Germinal center (tissue), 1 donor: ENCODE results near the gene PCSK1.
"Not testable (repeated sequence)": the region's sequence is repeated elsewhere in the genome, so short reads cannot be mapped to it uniquely, and the experiment has no call there.

ENCODE experiments used
- DNase-seq: peaks from one replicate; pipeline ENCODE4 v3.0.0; 2012; ENCODE audit warnings: mixed read lengths, low spot score

The PCSK1 gene

GRCh38 chr5:96426831-96427230 lies 6.2 kb downstream of the PCSK1 start:
- DNase-seq: no peak

- no peak for DNase-seq
Observed at GRCh38 chr5:96425443-96425842, 7.6 kb downstream of the PCSK1 start.

- DNase-seq: no peak
Observed at GRCh38 chr5:96415897-96416296, 17.2 kb downstream of the PCSK1 start.

DNA sequence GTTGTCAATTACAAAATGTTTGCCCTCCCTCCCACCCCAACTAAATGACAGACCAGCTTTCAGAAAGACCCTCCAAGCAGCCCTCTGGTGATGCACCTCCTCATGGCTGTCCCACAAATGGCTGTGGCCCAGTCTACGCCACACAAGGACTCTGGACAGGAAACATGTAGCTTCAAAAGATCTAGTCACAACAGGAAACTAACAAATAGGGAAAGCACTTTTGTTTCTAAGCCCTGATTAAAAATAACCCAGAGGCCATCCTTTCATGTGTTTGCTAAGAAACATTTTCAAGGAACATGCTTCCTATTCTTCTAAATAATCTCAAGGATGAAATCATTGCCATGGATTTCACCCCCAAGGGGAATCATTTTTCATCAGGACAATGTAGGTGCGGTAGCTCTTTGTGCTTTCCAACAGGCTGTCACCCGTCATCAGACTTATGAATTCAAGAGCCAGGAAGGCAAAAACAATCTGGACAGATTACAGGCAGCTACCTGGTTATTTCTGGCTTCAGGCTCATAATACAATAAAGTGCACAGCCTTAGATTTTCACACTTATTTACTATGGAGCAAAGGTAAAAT lies 20.1 kb downstream of the PCSK1 start:
- no peak for DNase-seq

DNA sequence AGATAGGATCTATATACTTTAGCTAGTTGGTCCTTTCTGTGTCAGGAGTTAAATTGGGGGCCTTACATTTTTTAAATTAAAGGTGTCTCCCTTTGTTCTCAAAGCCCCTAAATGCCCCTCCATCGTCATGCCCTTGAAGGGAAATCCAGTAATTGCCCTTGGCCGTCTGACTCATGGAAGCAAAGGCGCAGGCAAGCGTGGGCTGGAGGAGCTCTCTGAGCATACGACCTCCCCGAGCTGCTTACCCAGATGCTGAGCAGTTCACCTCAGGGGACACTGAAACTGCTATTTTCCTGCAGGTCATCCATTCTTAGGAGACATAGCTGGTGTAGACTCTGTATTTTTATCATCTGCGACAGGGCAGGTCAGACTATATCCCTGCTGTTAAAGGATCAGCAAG lies 23.0 kb downstream of the PCSK1 start:
- DNase-seq: no peak

- DNase-seq: no peak
Observed at GRCh38 chr5:96408841-96409538, 24.1 kb downstream of the PCSK1 start.

- no peak for DNase-seq
Observed at GRCh38 chr5:96408210-96408777, 24.8 kb downstream of the PCSK1 start.

DNA sequence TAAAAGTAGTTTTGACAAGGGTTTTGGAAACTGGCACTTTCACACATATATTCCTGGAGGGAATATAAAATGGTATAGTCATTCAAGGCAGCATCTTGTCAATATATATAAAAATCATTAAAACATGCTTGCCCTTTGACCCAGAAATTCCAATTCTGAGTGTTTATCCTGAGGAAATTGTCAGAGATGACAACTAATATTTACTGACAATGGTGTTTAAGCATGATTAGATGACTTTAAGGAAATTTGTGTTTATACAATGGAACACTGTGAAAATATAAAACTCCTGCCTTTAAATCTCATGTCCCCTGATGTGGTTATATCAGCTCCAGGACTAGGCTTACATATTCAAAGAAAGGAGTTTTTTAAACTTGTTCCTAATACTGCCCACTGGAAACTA lies 25.6 kb downstream of the PCSK1 start:
- DNase-seq: no peak

DNA sequence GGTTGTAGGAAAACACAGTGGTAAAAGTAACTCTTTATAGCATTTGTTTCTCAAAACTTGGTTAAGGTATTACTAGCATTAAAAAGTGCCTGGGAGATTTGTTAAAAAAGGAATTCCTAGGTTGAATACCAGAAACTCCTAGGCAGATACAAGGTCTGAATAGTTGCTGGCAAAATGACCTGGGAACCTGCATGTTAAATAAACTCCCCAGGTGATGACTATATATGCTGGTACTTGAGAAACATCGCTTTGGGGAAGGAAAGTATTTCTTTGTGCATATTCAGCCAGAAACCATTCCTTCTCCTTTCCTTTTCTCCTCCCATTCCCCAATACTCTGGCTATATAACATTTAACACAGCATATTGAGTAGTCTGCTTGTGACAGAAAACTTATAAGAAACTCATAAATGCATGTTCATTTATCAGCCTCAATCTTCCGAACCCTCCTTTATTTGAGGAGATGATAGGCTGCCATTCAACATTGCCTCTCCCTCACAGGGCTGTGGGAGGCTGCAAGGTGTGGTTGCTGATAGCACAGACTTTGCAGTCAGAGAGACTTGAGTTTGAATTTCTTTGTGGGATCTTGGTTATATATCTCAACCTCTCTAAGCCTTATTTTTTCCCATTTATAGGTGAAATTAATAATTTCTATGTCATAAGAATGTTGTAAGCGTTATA lies 28.7 kb downstream of the PCSK1 start:
- no peak for DNase-seq

DNA sequence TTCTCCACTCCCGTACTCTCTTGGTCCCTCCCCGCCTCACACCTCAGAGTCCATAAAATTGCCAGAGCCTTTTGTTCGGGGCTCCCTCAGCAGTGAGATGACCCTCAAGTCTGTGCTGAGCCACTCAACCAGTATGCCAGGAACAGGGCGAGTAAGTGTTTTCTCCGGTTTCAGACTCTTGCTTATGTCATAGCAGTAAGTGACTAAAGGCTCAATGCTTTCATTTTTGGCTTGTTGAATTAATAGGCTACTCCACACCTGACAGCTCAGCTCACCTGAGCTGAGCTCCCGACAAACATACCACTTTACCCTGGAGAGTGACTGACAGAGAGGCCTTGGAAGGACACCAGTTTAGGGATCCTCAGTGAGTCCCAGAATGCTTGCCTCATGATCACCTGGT lies 30.5 kb downstream of the PCSK1 start:
- no peak for DNase-seq

DNA sequence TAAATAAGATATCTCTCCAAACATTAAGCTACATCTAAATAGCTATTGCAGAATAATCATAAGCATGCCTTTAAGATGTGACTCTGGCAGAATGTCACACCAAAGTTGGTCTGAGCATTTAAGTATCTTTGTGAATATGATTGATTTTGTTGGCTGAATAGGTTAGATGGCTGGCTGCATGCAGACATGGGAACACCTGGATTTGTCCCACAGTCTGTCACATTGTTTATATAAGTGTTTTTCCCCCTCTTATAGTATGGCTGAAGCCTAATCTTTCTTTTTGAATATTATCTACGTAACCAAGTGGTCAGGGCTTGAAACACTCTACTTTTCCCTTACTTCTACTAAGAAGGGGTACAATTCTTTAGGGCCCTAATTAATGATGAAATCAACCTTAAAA lies 36.2 kb downstream of the PCSK1 start:
- DNase-seq: no peak

- not testable (repeated sequence) for DNase-seq
Observed at GRCh38 chr5:96395295-96395694, 37.8 kb downstream of the PCSK1 start.

- DNase-seq: no peak
Observed at GRCh38 chr5:96391921-96392320, 41.1 kb downstream of the PCSK1 start.

- no peak for DNase-seq
Observed at GRCh38 chr5:96388176-96388575, 44.9 kb downstream of the PCSK1 start.

- no peak for DNase-seq
Observed at GRCh38 chr5:96387616-96388015, 45.4 kb downstream of the PCSK1 start.

GRCh38 chr5:96385538-96385937 lies 47.5 kb downstream of the PCSK1 start:
- no peak for DNase-seq

DNA sequence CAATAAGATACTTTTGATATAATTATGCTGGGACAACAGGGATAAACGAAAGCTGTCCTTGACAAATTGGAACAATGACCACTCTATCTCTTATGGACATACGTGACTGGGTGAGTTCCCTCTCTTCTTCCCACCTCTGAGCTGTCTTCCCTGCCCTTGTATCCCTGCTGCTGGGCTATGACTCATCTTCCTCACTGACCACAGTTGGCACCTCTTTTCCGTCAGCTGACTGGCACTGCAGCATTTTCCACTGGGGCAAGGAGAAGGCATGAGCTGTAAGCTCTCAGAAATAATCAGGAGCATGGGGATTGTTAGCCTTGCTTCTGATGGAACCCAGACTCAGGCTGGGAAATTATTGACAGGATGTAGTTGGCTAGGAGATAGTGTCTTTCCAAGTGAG lies 48.7 kb downstream of the PCSK1 start:
- DNase-seq: no peak

- DNase-seq: no peak
Observed at GRCh38 chr5:96381526-96381925, 51.5 kb downstream of the PCSK1 start.

GRCh38 chr5:96379896-96380295 lies 53.2 kb downstream of the PCSK1 start:
- no peak for DNase-seq

GRCh38 chr5:96377597-96377996 lies 55.5 kb downstream of the PCSK1 start:
- no peak for DNase-seq

DNA sequence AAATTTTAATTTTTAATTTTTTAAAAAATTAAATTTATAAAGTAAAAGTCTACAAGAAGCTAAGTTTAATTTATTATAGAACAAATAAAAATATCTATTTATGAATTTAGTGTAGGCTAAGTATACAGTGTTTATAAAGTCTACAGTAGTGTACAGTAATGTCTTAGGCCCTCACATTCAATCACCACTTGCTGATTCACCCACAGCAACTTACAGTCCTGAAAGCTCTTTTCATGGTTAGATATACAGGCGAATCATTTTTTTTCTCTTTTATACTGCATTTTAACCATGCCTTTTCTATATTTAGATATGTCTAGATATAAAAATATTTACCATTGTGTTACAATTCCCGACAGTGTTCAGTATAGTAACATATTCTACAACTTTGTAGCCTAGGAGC lies 55.9 kb downstream of the PCSK1 start:
- no peak for DNase-seq

GRCh38 chr5:96374653-96375052 lies 58.4 kb downstream of the PCSK1 start:
- DNase-seq: no peak

- DNase-seq: no peak
Observed at GRCh38 chr5:96373381-96373733, 59.7 kb downstream of the PCSK1 start.
